Esophagus squamous epithelium (tissue), 4 donors: Measurements from ENCODE around the gene SH3BP5L.

Experiments
- POLR2A ChIP-seq, 4 donors: fragments of 450-650 bp; IDR thresholded peaks; one replicate each; pipeline ENCODE4 v1.6.1; 2017; ENCODE audit warnings: antibody characterized with exemption in 4 of 4, mild to moderate bottlenecking in 4 of 4, moderate library complexity in 3 of 4
- TF ChIP-seq, protein P1 (sequence below), 6 experiments: fragments of 450-650 bp in 4 of 6; fragments of 200-600 bp in 2 of 6; sonication (generic) in 2 of 6; IDR thresholded peaks; one replicate each; pipeline ENCODE4 v1.5.1; 2016 to 2019; ENCODE audit warnings: antibody characterized with exemption in 6 of 6, mild to moderate bottlenecking in 4 of 6, moderate library complexity in 4 of 6

DNA sequence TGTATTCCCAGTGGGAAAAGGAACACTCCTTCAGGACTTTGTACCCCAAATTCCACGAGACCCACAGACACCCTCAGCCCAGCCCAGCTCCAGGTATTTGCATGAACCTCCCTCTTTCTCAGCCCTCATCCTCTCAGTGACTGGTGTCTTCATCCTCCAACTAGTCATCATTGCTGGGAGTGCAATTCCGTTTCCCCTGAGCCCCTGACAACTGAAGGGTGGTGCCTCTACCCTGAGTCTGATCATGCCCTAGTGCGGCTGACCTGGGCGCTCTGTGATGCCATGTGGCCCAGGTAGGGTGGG, 36.9 kb upstream of the SH3BP5L start:
- no peak for TF ChIP-seq POLR2A (IDR thresholded peaks at IDR 0.05)
- TF ChIP-seq, protein P1, sequence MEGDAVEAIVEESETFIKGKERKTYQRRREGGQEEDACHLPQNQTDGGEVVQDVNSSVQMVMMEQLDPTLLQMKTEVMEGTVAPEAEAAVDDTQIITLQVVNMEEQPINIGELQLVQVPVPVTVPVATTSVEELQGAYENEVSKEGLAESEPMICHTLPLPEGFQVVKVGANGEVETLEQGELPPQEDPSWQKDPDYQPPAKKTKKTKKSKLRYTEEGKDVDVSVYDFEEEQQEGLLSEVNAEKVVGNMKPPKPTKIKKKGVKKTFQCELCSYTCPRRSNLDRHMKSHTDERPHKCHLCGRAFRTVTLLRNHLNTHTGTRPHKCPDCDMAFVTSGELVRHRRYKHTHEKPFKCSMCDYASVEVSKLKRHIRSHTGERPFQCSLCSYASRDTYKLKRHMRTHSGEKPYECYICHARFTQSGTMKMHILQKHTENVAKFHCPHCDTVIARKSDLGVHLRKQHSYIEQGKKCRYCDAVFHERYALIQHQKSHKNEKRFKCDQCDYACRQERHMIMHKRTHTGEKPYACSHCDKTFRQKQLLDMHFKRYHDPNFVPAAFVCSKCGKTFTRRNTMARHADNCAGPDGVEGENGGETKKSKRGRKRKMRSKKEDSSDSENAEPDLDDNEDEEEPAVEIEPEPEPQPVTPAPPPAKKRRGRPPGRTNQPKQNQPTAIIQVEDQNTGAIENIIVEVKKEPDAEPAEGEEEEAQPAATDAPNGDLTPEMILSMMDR (IDR thresholded peaks at IDR 0.05): no peak
